C4-2B (cell line): Measurements from ENCODE around the gene TMEM98.
"Not testable (repeated sequence)": the region's sequence is repeated elsewhere in the genome, so short reads cannot be mapped to it uniquely, and the experiment has no call there.

ENCODE experiments used
- H3K27ac ChIP-seq: fragments of 450-650 bp; 2 replicates; pipeline ENCODE4 v1.5.1; 2017
- CTCF ChIP-seq: fragments of 450-650 bp; conservative IDR thresholded peaks from 2 replicates; pipeline ENCODE4 v1.5.1; 2017; ENCODE audit warnings: mild to moderate bottlenecking
- ZFX ChIP-seq: fragments of 450-650 bp; IDR thresholded peaks from 2 replicates; pipeline ENCODE4 v1.6.1; 2017

Gene TMEM98

GRCh38 chr17:32976605-32977004 is 48.7 kb downstream of the TMEM98 start:
- no peak overlapping the region for H3K27ac ChIP-seq
- TF ChIP-seq CTCF = no peak
- no peak for TF ChIP-seq ZFX

GRCh38 chr17:32980230-32980629 is 52.3 kb downstream of the TMEM98 start:
- H3K27ac ChIP-seq = no peak overlapping the region
- no peak for TF ChIP-seq CTCF

DNA sequence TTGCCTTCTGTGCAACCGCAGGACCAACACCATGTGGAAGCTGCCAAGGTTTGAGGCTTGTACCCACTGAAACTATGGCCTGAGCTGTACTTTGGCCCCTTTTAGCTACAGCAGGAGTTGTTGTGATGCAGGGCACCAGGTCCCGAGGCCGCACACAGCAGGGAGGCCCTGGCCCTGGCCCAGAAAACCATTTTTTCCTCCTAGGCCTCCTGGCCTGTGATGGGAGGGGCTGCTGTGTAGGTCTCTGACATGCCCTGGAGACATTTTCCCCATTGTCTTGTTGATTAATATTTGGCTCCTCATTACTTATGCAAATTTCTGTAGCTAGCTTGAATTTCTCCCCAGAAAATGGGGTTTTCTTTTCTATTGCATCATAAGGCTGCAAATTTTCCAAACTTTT is 53.7 kb downstream of the TMEM98 start:
- H3K27ac ChIP-seq = not testable (repeated sequence)

DNA sequence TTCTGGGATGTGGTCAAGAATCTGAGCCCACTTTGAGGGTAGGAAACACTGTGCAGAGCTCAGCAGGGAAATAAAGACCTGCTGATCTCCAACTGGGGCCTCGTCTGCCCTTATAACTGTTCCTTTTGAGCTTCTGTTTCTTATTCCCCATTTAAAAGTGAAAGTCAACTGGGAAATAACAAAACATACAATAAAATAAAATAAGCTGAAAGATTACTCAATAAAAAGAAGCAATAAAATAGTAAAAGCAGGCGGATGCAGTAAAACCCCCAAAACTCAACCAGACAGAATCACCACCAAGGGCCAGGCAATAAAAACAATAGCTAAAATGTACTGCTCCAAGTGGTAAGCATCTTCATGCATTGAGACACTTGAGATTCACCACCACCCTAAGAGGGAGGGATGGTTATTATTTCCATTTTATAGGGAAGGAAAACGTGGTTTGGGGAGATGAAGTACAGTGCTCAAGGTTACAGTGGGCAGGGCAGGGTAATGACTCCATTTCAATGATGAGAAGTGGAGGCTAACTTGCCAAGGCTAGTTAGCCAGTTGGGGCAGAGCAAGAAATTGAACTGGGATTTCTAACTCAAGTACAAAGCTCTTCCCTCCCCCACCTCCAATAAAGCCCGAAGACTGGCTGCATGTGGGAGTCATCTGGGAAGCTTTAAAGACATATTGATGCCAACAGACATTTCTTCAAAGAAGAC is 57.2 kb downstream of the TMEM98 start:
- TF ChIP-seq ZFX (no peak), CTCF (no peak)

GRCh38 chr17:32987453-32987805 is 59.5 kb downstream of the TMEM98 start:
- not testable (repeated sequence) for H3K27ac ChIP-seq

More for the DNA sequence above, 57.2 kb downstream of the TMEM98 start:
- H3K27ac ChIP-seq = no peak overlapping the region

- H3K27ac ChIP-seq = not testable (repeated sequence)
These were observed 59.9 kb downstream of the TMEM98 start for GRCh38 chr17:32987868-32988267.

DNA sequence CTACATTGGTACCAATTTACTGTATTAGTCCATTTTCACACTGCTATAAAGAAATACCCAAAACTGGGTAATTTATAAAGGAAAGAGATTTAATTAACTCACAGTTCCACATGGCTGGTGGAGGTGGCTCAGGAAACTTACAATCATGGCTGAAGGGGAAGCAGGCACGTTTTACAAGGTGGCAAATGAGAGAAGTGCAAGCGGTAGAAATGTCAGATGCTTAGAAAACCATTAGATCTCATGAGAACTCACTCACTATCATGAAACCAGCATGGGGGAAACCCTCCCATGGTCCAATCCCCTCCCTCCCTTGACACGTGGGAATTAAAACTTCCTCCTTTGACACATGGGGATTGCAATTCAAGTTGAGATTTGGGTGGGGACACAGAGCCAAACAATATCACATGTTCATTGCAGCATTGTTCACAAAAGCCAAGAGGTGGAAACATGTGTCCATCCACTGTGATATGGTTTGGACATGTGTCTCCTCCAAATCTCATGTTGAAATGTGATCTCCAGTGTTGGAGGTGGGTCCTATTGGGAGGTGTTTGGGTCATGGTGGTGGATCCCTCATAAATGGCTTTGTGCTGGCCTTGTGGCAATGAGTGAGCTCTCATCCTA is 60.6 kb downstream of the TMEM98 start:
- no peak overlapping the region for H3K27ac ChIP-seq
- TF ChIP-seq CTCF = no peak
- no peak for TF ChIP-seq ZFX

- TF ChIP-seq ZFX = no peak
- TF ChIP-seq CTCF = no peak
- no peak overlapping the region for H3K27ac ChIP-seq
These were observed 64.5 kb downstream of the TMEM98 start for GRCh38 chr17:32992321-32993033.

DNA sequence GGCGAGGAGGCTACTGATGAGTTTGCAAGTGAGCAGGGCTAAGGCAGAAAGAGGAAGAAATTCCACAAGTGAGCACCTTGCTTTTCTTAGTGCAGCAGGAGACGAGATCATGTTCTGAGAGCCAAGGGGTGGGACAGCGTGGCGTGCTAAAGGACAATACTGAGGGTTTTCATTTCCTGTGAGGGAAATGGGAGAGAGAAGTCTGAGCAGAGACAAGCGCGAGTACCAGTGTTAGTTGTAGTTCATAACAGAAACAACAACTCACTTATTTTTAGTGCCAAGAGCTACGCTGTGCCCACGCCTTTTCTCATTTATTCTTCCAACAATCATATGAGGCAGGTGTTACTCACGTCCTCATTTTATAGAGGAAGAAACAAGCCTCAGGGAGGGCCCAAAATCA is 66.0 kb downstream of the TMEM98 start:
- TF ChIP-seq CTCF (no peak), ZFX (no peak)
- H3K27ac ChIP-seq = no peak overlapping the region
